Peyer's patch (tissue), 4 donors: ENCODE data around the gene ISY1. TPM values are rescaled to one million over a fixed set of nuclear protein-coding genes. Genes with fewer than 3 reads are reported as not detected.
A peak's percentile ranks its signal among the peaks of the same experiment; 100 is the strongest.
"Not testable (repeated sequence)": the region's sequence is repeated elsewhere in the genome, so short reads cannot be mapped to it uniquely, and the experiment has no call there.

Experiments used
- DNase-seq, 3 donors: peaks; one replicate each; pipeline ENCODE4 v3.0.0-alpha.2; 2017 to 2019
- H3K27ac ChIP-seq, 4 donors: fragments of 200-600 bp; sonication (generic); one replicate each; pipeline ENCODE4 v1.5.1; 2016 to 2019
- H3K27me3 ChIP-seq, 2 donors: fragments of 200-600 bp; sonication (generic); one replicate each; pipeline ENCODE4 v1.5.1; 2019
- H3K36me3 ChIP-seq, 3 donors: fragments of 200-600 bp; sonication (generic); one replicate each; pipeline ENCODE4 v1.5.1; 2016 to 2019
- H3K4me1 ChIP-seq, 4 donors: fragments of 200-600 bp; sonication (generic); one replicate each; pipeline ENCODE4 v1.5.1; 2016 to 2019
- H3K4me3 ChIP-seq, 4 donors: fragments of 200-600 bp; sonication (generic); 1 replicate in 3 of 4; 2 replicates in 1 of 4; pipeline ENCODE4 v1.5.1; 2016 to 2019; ENCODE audit warnings: mild to moderate bottlenecking in 1 of 4
- H3K9me3 ChIP-seq, 4 donors: fragments of 200-600 bp; sonication (generic); one replicate each; pipeline ENCODE4 v1.5.1; 2016 to 2019; ENCODE audit warnings: mild to moderate bottlenecking in 1 of 4
- POLR2A ChIP-seq, 2 donors: fragments of 450-650 bp; IDR thresholded peaks; one replicate each; pipeline ENCODE4 v1.5.1; 2017; ENCODE audit warnings: antibody characterized with exemption in 2 of 2, mild to moderate bottlenecking in 2 of 2, moderate library complexity in 2 of 2
- total RNA-seq, 4 donors: library from RNA; depleted of rRNA; stranded (reverse); fragments of >200 nt; gene quantifications; one replicate each; pipeline ENCODE4 v1.1.0, GENCODE V29; 2016
- TF ChIP-seq, protein P1 (sequence below), 6 experiments: fragments of 450-650 bp in 4 of 6; fragments of 200-600 bp in 2 of 6; sonication (generic) in 1 of 6; IDR thresholded peaks; one replicate each; pipeline ENCODE4 v1.5.1; 2017 to 2019; ENCODE audit warnings: antibody characterized with exemption in 6 of 6, mild to moderate bottlenecking in 3 of 6, moderate library complexity in 1 of 6

ISY1 gene
- total RNA-seq, 4 donors from 2014 or later = 11.1 to 24.9 (median 18.2) TPM

DNA sequence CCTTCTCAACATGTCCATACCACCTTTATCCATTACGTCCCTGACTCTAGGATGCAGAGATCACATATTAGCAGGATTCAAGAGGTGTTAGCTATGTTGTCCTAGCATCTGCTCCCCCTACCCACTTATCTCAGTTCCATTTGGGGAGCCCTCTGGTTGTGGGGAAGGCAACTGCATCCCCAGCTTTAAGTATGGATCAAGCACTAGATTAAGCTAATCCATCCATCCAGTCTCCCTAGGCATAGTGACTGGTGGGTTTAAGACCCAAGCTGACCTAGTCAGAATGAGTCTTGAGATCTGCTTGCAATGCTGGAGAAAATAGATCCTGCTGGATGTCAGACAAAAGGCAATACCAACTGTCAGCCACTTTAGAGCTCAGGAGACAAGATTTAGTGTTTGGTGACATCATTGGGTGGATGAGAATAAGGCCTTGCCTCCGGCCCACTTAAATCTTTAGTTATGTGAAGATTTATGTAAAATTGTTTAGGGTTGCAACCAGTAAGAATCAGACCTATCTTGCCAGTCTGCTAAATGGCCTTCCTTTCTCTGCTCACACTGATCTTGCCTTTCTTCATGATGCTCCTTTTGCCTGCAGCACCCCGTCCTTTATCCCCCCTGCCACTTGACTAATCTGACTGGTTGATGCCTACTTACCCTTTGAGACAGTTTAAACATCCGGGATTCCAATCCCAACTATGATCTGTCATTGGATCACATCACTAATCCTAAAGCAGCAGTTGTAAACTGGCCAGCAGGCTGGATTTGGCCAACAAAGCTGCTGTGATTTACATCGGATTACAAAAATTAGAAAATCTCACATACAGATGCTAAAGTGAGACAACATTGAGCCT lies 2.1 kb upstream of the ISY1 start:
- no peak overlapping the region for H3K27ac ChIP-seq
- H3K4me1 ChIP-seq = peaks cover 3 to 15% (median 7%) of the 10 kb centered on the region in 4 donors
- H3K9me3 ChIP-seq = no peaks in the 10 kb centered on the region
- DNase-seq = no peak
- no peak for TF ChIP-seq POLR2A (IDR thresholded peaks at IDR 0.05)
- TF ChIP-seq, protein P1, sequence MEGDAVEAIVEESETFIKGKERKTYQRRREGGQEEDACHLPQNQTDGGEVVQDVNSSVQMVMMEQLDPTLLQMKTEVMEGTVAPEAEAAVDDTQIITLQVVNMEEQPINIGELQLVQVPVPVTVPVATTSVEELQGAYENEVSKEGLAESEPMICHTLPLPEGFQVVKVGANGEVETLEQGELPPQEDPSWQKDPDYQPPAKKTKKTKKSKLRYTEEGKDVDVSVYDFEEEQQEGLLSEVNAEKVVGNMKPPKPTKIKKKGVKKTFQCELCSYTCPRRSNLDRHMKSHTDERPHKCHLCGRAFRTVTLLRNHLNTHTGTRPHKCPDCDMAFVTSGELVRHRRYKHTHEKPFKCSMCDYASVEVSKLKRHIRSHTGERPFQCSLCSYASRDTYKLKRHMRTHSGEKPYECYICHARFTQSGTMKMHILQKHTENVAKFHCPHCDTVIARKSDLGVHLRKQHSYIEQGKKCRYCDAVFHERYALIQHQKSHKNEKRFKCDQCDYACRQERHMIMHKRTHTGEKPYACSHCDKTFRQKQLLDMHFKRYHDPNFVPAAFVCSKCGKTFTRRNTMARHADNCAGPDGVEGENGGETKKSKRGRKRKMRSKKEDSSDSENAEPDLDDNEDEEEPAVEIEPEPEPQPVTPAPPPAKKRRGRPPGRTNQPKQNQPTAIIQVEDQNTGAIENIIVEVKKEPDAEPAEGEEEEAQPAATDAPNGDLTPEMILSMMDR (IDR thresholded peaks at IDR 0.05) = peak in 3 of 6 experiments; percentile 23 to 30 (median 26)
- peaks cover 0 to 38% (median 0%) of the 10 kb centered on the region in 3 donors for H3K36me3 ChIP-seq
- H3K4me3 ChIP-seq = no peak overlapping the region
- H3K27me3 ChIP-seq = no peaks in the 10 kb centered on the region

DNA sequence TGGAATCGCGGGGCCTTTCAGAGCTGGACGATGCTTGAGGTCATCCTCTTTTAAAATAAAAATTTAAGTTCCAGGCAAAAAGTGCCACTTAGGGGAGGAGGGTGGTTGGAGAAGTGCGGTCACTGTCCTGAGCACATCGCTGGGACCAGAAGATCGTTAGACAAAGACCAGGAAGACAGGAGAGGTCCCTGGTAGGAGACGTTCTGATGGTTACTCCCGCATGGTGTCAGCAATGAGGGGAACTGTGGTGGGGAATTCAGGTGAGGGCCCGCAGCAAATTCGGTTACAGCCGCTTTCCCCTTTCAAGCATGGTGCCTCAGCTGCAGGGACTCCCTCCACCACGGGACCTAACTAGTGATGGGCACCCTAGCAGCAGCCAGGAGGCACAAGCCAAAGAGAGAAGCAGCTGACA lies 1.0 kb upstream of the ISY1 start:
- Histone ChIP-seq H3K4me1 (peaks cover 3 to 15% (median 7%) of the 10 kb centered on the region in 4 donors), H3K9me3 (no peaks in the 10 kb centered on the region), H3K36me3 (peaks cover 0 to 38% (median 0%) of the 10 kb centered on the region in 3 donors), H3K27me3 (no peaks in the 10 kb centered on the region), H3K27ac (peak overlapping the region; percentile 79 to 94 (median 91)), H3K4me3 (peak overlapping the region; percentile 53 to 89 (median 66))
- TF ChIP-seq, protein P1 (IDR thresholded peaks at IDR 0.05) = peak in 1 of 6 experiments; percentile 5
- TF ChIP-seq POLR2A (IDR thresholded peaks at IDR 0.05) = no peak
- DNase-seq = peak in 1 of 3 donors; percentile 52

DNA sequence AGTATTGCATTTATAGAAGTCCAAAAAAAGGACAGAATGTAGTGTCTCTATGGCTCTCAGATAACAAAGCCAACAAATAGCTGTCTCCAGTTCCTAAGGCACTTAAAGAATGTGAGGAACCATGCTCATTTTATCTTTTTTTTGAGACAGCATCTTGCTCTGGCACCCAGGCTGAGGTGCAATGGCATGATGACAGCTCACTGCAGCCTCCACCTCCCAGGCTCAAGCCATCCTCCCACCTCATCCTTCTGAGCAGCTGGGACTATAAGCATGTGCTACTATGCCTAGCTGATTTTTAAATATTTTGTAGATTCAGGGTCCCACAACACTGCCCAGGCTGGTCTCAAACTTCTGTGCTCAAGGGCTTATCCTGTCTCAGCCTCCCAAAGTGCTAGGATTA lies 16.1 kb downstream of the ISY1 start:
- Histone ChIP-seq H3K27me3 (no peaks in the 10 kb centered on the region), H3K27ac (no peak overlapping the region), H3K4me3 (no peak overlapping the region), H3K4me1 (no peaks in the 10 kb centered on the region), H3K36me3 (peaks cover 0 to 70% (median 0%) of the 10 kb centered on the region in 3 donors), H3K9me3 (no peaks in the 10 kb centered on the region)
- no peak for TF ChIP-seq POLR2A (IDR thresholded peaks at IDR 0.05)
- TF ChIP-seq, protein P1 (IDR thresholded peaks at IDR 0.05) = no peak
- DNase-seq = no peak

DNA sequence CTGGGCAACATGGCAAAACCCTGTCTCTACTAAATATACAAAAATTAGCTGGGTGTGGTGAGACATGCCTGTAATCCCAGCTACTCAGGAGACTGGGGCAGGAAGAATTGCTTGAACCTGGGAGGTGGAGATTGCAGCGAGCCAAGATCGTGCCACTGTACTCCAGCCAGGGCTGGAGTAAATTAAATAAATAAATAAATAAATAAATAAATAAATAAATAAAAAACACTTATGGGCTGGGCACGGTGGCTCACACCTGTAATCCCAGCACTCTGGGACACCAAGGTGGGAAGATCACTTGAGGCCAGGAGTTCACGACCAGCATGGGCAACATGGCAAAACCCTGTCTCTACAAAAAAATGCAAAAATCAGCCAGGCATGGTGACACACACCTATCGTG lies 19.9 kb downstream of the ISY1 start:
- H3K36me3 ChIP-seq = peaks cover 0 to 94% (median 0%) of the 10 kb centered on the region in 3 donors

DNA sequence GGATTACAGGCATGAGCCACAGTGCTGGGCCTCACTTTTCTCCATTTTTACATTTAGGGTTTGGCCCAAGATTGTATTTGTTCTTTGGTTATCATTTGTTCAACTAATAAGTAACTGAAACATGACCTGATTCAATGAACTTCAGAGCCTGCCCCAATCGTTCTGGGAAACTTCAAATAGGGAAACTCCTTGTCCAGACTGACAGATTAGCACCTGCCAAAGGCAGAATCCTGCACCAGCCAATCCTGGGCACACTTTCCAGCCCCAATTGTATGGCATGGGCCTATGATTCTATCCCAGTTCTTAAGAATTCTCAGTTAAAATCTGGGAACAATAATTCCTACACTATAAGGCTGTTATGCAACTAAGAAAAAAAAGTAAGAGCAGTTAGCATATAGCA lies 21.0 kb downstream of the ISY1 start:
- Histone ChIP-seq H3K4me3 (no peak overlapping the region), H3K9me3 (no peaks in the 10 kb centered on the region), H3K36me3 (peaks cover 0 to 95% (median 0%) of the 10 kb centered on the region in 3 donors), H3K4me1 (no peaks in the 10 kb centered on the region), H3K27me3 (no peaks in the 10 kb centered on the region), H3K27ac (no peak overlapping the region)
- TF ChIP-seq POLR2A (IDR thresholded peaks at IDR 0.05) = no peak
- TF ChIP-seq, protein P1 (IDR thresholded peaks at IDR 0.05) = no peak
- no peak for DNase-seq

More for the DNA sequence above, 19.9 kb downstream of the ISY1 start:
- not testable (repeated sequence) for H3K4me3 ChIP-seq, H3K27ac ChIP-seq, H3K9me3 ChIP-seq, DNase-seq, H3K27me3 ChIP-seq, H3K4me1 ChIP-seq

DNA sequence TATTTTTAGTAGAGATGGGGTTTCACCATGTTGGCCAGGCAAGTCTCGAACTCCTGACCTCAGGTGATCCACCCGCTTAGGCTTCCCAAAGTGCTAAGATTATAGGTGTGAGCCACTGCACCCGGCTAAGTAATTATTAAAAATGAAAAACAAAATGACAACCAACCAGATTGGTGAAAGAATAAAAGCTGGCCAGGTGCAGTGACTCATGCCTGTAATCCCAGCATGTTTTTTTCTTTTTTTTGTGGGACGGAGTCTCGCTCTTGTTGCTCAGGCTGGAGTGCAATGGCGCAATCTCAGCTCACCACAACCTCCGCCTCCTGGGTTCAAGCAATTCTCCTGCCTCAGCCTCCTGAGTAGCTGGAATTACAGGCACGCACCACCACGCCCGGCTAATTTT lies 24.6 kb downstream of the ISY1 start:
- H3K9me3 ChIP-seq, H3K27ac ChIP-seq, H3K4me1 ChIP-seq, DNase-seq, H3K27me3 ChIP-seq, H3K4me3 ChIP-seq: not testable (repeated sequence)
- H3K36me3 ChIP-seq = peaks cover 0 to 98% (median 0%) of the 10 kb centered on the region in 3 donors
